Fibroblast of skin of right biceps (primary cell): ENCODE measurements around the gene HAUS5.
A peak's percentile ranks its signal among the peaks of the same experiment; 100 is the strongest.

Experiments used
- DNase-seq: peaks from one replicate; pipeline ENCODE4 v3.0.0-alpha.2; 2013

HAUS5 gene

GRCh38 chr19:35673121-35673804 lies 60.7 kb downstream of the HAUS5 start:
- DNase-seq, result peak; percentile 20
